Natural killer cell treated with Interleukin-12 subunit alpha and Interleukin-12 subunit beta and Interleukin-15 and Interleukin-18, amount 100 ng/mL, for 72 hours (primary cell): ENCODE data around the gene BMP7. TPM values are rescaled to one million over a fixed set of nuclear protein-coding genes. Genes with fewer than 3 reads are reported as not detected.

Source experiments
- ATAC-seq, 2 donors: fragments of 150-1000 bp; cut with Tn5 transposase in 1 of 2; sonication (Bioruptor Pico), chemical (Tn5 transposase) in 1 of 2; 2 replicates each; pipeline ENCODE4 v1.10.0; 2021
- DNase-seq: peaks from one replicate; pipeline ENCODE4 v3.0.0; 2022; ENCODE audit warnings: low spot score
- H3K27ac Mint-ChIP-seq, 2 donors: 1 replicate in 1 of 2; 2 replicates in 1 of 2; pipeline ENCODE4 v1.8.0; 2022; ENCODE audit warnings: mixed read lengths in 2 of 2, mild to moderate bottlenecking in 1 of 2, moderate library complexity in 1 of 2
- H3K27me3 Mint-ChIP-seq, 2 donors: 1 replicate in 1 of 2; 2 replicates in 1 of 2; pipeline ENCODE4 v1.8.0; 2022; ENCODE audit warnings: mixed read lengths in 2 of 2
- H3K36me3 Mint-ChIP-seq: one replicate; pipeline ENCODE4 v1.8.0; 2022; ENCODE audit warnings: mixed read lengths
- H3K4me1 Mint-ChIP-seq, 2 donors: 1 replicate in 1 of 2; 2 replicates in 1 of 2; pipeline ENCODE4 v1.8.0; 2022; ENCODE audit warnings: low read depth in 2 of 2, mixed read lengths in 2 of 2, mild to moderate bottlenecking in 1 of 2
- H3K4me3 Mint-ChIP-seq: one replicate; pipeline ENCODE4 v1.8.0; 2022; ENCODE audit warnings: mixed read lengths
- H3K9me3 Mint-ChIP-seq: 2 replicates; pipeline ENCODE4 v1.8.0; 2022; ENCODE audit warnings: mixed read lengths
- total RNA-seq, 2 donors: library from RNA; stranded (reverse); gene quantifications; one replicate each; pipeline ENCODE4 v1.2.3, GENCODE V29; 2022

The BMP7 gene
- total RNA-seq, 2 donors from 2014 or later = not detected

DNA sequence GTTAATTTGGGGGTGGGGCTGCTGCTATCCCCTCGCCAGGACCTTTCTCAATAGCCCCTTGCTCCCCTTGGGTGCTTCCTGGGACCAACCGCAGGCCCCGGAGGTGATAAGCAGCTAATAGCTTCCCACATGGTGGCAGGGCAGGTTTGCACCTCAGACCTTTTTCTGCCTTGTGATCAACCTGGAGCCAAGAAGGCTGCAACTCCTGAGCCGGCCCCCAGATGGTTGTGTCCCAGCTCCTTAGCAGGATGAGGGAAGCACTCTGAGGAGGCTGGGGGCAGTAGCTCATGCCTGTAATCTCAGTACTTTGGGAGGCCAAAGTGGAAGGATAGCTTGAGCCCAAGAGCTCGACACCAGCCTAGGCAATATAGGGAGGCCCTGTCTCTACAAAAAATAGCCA, 85.5 kb downstream of the BMP7 start:
- Mint-ChIP-seq H3K27ac (no peak overlapping the region), H3K4me1 (no peaks in the 10 kb centered on the region), H3K9me3 (no peaks in the 10 kb centered on the region), H3K36me3 (no peaks in the 10 kb centered on the region), H3K27me3 (peaks cover 12 to 21% of the 10 kb centered on the region in 2 donors), H3K4me3 (no peak overlapping the region)
- DNase-seq (no peak), ATAC-seq (no peak)

DNA sequence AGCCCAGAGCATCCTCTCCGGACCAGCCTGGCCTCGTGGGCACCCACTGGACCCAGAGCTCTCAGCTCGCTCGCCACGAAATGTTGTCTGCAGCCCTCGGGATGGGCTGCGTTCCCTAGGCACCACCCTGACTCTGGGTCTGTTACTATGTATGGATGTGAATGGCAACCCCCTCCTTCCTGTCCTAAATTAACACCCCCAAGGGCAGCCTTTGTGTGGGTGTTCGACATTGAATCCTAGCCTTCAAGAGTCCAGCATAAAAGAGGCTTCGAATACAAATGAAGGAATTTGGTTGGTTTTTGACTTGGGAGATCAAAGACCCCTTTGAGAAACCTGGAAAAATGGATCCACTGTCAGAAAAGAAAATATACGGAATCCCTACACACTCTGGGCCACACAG, 86.1 kb downstream of the BMP7 start:
- no peaks in the 10 kb centered on the region for H3K9me3 Mint-ChIP-seq
- DNase-seq = no peak
- H3K36me3 Mint-ChIP-seq = no peaks in the 10 kb centered on the region
- ATAC-seq = no peak
- peaks cover 12 to 20% of the 10 kb centered on the region in 2 donors for H3K27me3 Mint-ChIP-seq
- no peak overlapping the region for H3K27ac Mint-ChIP-seq
- H3K4me3 Mint-ChIP-seq = no peak overlapping the region
- peaks cover 0 to 5% of the 10 kb centered on the region in 2 donors for H3K4me1 Mint-ChIP-seq

DNA sequence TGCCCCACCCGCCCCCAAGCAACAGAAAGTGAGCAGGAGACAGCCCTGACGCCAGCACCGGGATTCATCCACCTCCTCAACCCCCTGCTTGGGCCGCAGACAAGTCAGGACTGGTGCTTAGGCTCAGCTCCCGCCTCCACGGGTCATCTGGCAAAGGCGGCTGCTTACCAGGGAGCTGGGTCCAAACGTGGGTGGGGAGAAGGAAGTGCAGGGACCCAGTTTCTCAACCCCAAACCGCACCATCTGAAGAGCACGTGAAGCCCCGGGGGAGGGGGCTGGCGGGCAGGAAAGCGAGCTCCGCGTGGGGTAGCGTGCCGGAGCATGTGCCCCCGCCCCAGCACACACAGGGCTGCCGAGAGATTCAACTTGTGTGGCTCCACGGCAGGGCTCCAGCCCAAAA, 87.2 kb downstream of the BMP7 start:
- H3K4me1 Mint-ChIP-seq = peaks cover 0 to 9% of the 10 kb centered on the region in 2 donors
- no peak overlapping the region for H3K4me3 Mint-ChIP-seq
- DNase-seq (no peak), ATAC-seq (no peak)
- H3K27me3 Mint-ChIP-seq = peaks cover 12 to 15% of the 10 kb centered on the region in 2 donors
- H3K9me3 Mint-ChIP-seq = no peaks in the 10 kb centered on the region
- H3K36me3 Mint-ChIP-seq = no peaks in the 10 kb centered on the region
- H3K27ac Mint-ChIP-seq = no peak overlapping the region

DNA sequence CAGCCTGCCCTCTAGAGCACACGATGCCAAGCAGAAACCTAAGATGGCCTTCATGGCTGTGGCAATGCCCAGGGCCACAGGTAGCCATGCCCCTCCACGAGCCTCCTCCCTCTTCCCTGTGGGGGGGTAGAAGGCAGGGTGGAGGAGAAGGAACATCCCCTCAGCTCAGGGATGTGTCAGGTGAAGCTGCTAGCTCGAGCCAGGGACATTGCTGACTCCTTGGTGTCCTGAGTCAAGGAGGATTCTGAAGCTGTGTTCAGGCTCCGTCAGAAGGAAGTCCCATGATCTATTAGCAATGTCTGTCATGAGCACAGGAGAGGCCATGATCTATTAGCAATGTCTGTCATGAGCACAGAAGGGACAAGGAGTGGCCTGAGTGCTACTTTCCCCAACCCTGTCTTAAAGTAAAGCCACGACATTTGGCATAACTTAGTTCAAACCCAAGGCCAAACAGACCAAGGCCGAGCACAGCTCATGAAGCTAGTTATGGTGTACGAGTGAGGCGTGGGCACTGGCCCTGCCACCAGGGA, 87.8 kb downstream of the BMP7 start:
- H3K27ac Mint-ChIP-seq = no peak overlapping the region
- H3K4me3 Mint-ChIP-seq = no peak overlapping the region
- H3K4me1 Mint-ChIP-seq = peaks cover 0 to 9% of the 10 kb centered on the region in 2 donors
- H3K36me3 Mint-ChIP-seq = no peaks in the 10 kb centered on the region
- DNase-seq (no peak), ATAC-seq (peak in 1 of 2 donors; percentile 31)
- H3K9me3 Mint-ChIP-seq = no peaks in the 10 kb centered on the region
- H3K27me3 Mint-ChIP-seq = peaks cover 12 to 15% of the 10 kb centered on the region in 2 donors

DNA sequence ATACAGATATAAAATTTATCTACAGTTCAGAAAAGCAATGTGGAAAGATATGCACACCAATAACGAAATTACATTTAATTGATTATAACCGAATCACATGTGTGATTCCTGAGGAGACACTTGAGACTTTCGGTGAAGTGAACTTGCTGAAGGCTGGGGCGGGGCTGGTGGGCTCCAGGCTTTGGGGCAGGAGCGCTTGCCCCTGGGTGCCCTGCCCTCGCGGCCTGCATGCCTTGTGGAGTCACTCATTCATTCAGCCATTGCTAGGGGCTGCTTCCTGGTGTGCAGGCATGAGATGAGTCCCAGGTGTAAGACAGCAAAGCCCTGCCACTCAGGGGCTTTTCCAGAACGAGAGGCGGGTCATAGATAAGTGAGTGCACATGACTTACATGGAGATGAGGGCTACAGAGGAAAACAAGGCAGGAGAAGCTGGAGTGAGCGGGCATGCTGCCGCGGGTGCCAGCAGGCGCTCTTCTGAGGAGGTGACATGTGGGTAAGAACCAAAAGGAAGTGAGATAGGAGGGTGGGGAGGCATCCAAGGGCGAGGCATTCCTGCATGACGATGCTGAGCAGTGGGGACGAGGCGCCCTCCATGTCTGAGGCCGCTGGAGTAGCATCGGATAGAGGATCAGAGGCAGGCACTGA, 88.7 kb downstream of the BMP7 start:
- Mint-ChIP-seq H3K36me3 (no peaks in the 10 kb centered on the region), H3K4me3 (no peak overlapping the region), H3K9me3 (no peaks in the 10 kb centered on the region), H3K4me1 (peaks cover 0 to 9% of the 10 kb centered on the region in 2 donors), H3K27me3 (peaks cover 12 to 15% of the 10 kb centered on the region in 2 donors), H3K27ac (no peak overlapping the region)
- no peak for DNase-seq
- no peak for ATAC-seq

DNA sequence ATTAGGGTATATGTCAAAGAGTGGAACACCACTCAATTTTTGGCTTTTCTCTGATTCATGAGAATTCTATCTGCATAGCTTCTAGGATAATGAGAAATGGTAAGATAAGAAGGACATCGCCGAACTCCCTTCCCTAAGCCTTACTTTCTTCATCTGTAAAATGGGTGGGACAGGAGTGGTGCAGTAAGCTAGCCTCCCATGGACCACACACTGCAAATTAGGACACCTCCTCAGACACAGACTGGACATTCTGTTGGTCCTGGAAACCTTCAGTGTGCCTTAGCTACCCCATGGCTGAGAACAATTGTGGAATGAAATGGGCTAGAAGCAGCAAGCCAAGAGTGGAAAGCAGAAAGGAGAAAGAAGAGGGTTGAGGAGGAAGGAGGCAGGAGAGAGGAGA, 89.6 kb downstream of the BMP7 start:
- H3K27me3 Mint-ChIP-seq = peaks cover 12 to 15% of the 10 kb centered on the region in 2 donors
- no peaks in the 10 kb centered on the region for H3K36me3 Mint-ChIP-seq
- H3K4me1 Mint-ChIP-seq = peaks cover 0 to 9% of the 10 kb centered on the region in 2 donors
- no peak overlapping the region for H3K4me3 Mint-ChIP-seq
- DNase-seq (no peak), ATAC-seq (no peak)
- no peaks in the 10 kb centered on the region for H3K9me3 Mint-ChIP-seq
- no peak overlapping the region for H3K27ac Mint-ChIP-seq

DNA sequence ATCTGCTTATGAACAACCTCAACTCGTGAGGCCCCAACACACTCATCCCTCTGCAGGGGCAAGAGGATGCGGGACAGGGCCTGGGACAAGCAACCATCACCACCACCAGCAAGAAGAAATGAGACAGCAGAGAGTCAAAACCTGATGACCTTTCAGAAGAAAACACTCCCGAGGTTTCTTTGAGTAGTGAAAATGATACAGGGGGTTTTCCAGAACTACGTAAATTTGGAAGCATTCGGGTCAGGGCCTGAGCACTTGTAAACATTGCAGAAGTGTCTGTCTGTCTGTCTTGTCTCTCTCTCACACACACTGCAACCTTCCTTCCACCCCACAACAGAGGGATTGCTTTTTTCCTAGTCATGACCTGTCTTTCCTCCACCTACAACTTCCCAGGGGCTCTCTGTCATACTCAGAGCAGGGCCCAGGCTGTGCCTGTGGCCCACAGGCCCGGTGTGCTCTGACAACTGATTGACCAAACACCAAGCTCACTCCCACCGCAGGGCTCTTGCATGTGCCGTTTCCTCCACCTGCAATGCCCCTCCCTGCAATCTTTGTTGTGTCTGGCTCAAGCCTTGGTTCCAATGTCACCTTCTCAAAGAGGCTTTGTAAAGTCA, 90.9 kb downstream of the BMP7 start:
- Mint-ChIP-seq H3K27me3 (peaks cover 12 to 15% of the 10 kb centered on the region in 2 donors), H3K27ac (no peak overlapping the region), H3K4me1 (peaks cover 0 to 9% of the 10 kb centered on the region in 2 donors), H3K9me3 (no peaks in the 10 kb centered on the region), H3K4me3 (no peak overlapping the region), H3K36me3 (no peaks in the 10 kb centered on the region)
- ATAC-seq (peak in 1 of 2 donors; percentile 59), DNase-seq (no peak)

DNA sequence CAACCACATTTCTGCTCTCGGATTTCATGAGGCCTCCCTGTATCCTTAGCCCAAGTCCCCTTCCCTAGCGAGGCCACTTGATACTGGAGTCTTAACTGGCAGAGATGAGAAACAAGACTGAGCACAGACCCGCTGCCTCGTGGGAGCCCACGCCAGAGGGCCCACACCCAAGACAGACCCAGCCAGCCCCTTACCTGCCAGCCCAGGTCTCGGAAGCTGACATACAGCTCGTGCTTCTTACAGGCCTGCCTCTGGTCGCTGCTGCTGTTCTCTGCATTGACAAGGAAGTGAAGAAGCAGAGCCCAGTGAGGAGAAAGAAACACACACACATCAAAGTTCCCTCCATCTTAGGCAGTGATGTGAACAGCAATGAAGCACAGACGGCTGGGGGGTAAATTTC, 91.7 kb downstream of the BMP7 start:
- Mint-ChIP-seq H3K27ac (no peak overlapping the region), H3K9me3 (no peaks in the 10 kb centered on the region), H3K4me1 (peaks cover 0 to 9% of the 10 kb centered on the region in 2 donors), H3K36me3 (no peaks in the 10 kb centered on the region), H3K4me3 (no peak overlapping the region), H3K27me3 (peaks cover 10 to 15% of the 10 kb centered on the region in 2 donors)
- no peak for DNase-seq
- no peak for ATAC-seq

DNA sequence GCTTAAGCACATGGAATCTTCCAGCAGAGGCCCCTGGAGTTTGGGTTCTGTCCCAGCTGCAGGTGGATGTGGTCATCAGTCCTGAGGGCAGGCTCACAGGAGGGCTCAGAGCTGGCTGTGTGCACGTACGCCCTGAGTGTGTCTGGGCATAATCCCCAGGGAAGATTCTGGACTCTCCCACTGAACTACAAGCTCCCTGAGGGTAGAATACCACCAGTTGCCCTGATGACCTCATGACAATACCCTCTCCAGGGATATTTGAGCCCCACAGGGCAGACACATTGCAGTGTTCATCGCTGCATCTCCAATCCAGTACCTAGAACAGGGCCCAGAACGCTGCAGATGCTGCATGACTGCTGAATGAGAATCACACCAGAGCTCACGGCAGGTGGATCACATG, 92.5 kb downstream of the BMP7 start:
- no peak overlapping the region for H3K27ac Mint-ChIP-seq
- no peak for DNase-seq
- no peak overlapping the region for H3K4me3 Mint-ChIP-seq
- no peaks in the 10 kb centered on the region for H3K36me3 Mint-ChIP-seq
- no peak for ATAC-seq
- peaks cover 0 to 9% of the 10 kb centered on the region in 2 donors for H3K4me1 Mint-ChIP-seq
- H3K9me3 Mint-ChIP-seq = no peaks in the 10 kb centered on the region
- H3K27me3 Mint-ChIP-seq = peaks cover 10 to 15% of the 10 kb centered on the region in 2 donors

DNA sequence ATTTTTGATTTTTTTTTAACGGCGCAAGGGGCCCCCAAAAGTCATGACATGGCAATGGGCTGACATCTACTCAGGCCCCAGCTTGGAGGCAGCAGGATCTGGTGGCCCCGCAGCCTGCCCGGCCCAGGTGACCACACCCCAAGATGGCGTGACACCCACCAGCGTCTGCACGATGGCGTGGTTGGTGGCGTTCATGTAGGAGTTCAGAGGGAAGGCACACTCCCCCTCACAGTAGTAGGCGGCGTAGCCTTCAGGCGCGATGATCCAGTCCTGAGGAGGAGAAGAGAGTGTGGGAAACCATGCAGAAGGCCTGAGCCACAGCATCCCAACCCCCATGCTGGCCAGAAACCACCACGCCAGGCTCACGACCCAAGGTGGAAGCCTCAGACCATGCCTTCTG, 93.4 kb downstream of the BMP7 start:
- Mint-ChIP-seq H3K4me3 (no peak overlapping the region), H3K36me3 (no peaks in the 10 kb centered on the region), H3K27ac (no peak overlapping the region), H3K27me3 (peaks cover 9 to 12% of the 10 kb centered on the region in 2 donors), H3K4me1 (peaks cover 0 to 9% of the 10 kb centered on the region in 2 donors), H3K9me3 (no peaks in the 10 kb centered on the region)
- no peak for DNase-seq
- no peak for ATAC-seq

DNA sequence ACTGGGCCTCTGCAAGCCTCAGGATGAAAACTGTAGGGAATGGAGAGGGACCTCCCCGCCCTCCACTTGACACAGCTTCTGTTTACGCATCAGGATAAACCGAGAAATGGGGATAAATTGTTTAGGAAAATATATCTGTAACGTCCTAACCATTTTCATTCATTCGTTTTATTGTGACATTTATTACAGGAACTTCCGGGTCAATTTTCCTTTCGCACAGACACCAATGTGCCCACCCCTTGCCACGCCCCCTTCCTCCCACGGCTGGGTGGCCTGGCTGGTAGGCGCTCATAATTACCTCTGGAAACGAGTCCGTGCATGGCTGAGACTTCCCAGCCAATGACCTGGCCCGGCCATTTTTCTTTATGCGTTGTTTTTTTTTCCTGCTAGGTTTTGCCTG, 96.1 kb downstream of the BMP7 start:
- peak; percentile 10 for DNase-seq
- ATAC-seq = no peak
- Mint-ChIP-seq H3K4me1 (peaks cover 0 to 4% of the 10 kb centered on the region in 2 donors), H3K36me3 (no peaks in the 10 kb centered on the region), H3K27ac (no peak overlapping the region), H3K4me3 (no peak overlapping the region), H3K27me3 (peaks cover 0 to 2% of the 10 kb centered on the region in 2 donors), H3K9me3 (no peaks in the 10 kb centered on the region)

DNA sequence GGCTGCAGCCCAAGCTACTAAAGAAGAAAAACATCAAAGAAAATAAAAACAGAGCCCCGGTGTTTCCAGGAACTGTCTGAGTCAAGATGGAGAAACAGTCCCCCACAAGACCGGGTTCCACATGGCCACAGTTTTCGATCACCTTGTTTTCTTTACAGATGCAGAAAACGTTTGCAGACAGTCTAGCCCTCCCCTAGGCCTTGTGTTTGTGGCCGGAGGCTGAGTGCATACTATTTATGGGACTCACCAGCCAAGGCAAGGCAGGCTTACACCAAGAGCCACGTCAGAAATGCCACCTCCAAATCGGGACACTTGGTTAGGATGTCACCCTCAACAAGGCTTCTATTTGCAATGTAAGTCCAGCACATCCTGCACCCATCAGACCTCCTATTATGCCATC, 97.3 kb downstream of the BMP7 start:
- no peaks in the 10 kb centered on the region for H3K4me1 Mint-ChIP-seq
- no peaks in the 10 kb centered on the region for H3K36me3 Mint-ChIP-seq
- DNase-seq (no peak), ATAC-seq (no peak)
- no peaks in the 10 kb centered on the region for H3K9me3 Mint-ChIP-seq
- no peak overlapping the region for H3K4me3 Mint-ChIP-seq
- H3K27me3 Mint-ChIP-seq = peaks cover 4 to 6% of the 10 kb centered on the region in 2 donors
- no peak overlapping the region for H3K27ac Mint-ChIP-seq

DNA sequence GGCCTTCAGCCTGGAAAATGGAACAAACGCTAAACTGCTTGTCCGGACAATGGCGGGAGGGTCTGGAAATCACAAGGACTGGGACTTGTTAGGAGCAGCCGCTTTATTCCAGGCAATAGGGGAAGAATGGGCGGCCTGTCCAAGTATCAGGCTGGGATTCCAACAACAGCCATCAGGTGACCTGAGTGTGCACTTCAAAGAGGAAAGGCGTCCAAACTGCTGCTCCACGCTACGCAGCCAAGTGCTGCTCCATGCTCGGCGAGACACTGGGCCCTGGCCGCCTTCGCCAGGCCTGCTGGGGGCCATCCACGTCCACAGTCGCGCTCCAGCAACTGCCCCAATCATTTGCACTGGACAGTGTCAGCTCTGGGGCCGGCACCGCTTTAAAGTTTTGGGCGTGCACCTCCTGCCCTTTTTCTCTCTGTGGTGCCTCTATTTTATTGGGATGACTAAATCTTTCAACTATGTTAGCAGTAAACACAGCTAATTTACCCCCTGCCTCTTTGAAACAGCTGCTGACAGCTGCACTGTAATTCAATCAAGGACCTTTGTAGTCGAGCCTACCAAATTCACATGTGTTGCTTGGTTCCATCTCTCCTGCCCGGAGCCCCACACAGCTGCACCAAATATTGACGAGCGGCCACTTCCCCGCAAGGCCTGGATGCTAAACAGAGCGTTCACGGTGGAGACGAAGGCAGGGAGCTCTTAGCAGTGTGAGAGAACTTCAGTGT, 98.3 kb downstream of the BMP7 start:
- ATAC-seq (no peak), DNase-seq (no peak)
- H3K36me3 Mint-ChIP-seq = no peaks in the 10 kb centered on the region
- H3K27me3 Mint-ChIP-seq = peaks cover 6% of the 10 kb centered on the region in 2 donors
- no peaks in the 10 kb centered on the region for H3K4me1 Mint-ChIP-seq
- H3K4me3 Mint-ChIP-seq = no peak overlapping the region
- no peaks in the 10 kb centered on the region for H3K9me3 Mint-ChIP-seq
- no peak overlapping the region for H3K27ac Mint-ChIP-seq

DNA sequence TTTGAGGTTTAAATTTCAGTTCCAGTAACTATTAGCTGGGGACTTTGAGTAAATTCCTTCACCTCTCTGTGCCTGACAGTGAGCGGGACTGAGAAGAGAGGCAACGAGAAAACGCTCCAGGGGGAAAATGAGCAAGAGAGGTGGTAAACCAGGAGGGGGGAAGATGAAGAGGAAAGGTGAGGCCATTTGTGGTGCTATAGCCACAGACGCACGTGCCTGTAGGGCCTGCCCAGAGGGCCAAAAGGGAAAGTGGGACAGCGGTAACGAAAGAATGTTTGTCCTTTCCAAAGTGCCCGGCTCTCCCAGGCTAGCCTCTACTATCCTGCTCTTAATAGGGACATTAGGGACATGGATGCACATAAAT, 99.2 kb downstream of the BMP7 start:
- Mint-ChIP-seq H3K27me3 (peaks cover 6% of the 10 kb centered on the region in 2 donors), H3K36me3 (no peaks in the 10 kb centered on the region), H3K9me3 (no peaks in the 10 kb centered on the region), H3K4me1 (no peaks in the 10 kb centered on the region), H3K4me3 (no peak overlapping the region), H3K27ac (no peak overlapping the region)
- ATAC-seq (no peak), DNase-seq (no peak)
